Measurements from ENCODE around the gene ITPRIP. TPM values are rescaled to one million over a fixed set of nuclear protein-coding genes. Genes with fewer than 3 reads are reported as not detected.
A peak's percentile ranks its signal among the peaks of the same experiment; 100 is the strongest.

The ITPRIP gene
- total RNA-seq, 2 donors from 2014 or later, result 9.1 to 11.0 TPM

- H3K4me3 ChIP-seq (ENCODE audit: low read length), result no peak overlapping the region
- DNase-seq, result peak; percentile 53
Measured at GRCh38 chr10:104340641-104341040, 2.4 kb upstream of the ITPRIP start.

GRCh38 chr10:104340111-104340526 lies 1.9 kb upstream of the ITPRIP start:
- peaks cover 8% of the 10 kb centered on the region for H3K27me3 Mint-ChIP-seq (ENCODE audit: insufficient read depth)
- Histone ChIP-seq H3K9me3 (ENCODE audit: control insufficient read depth, low read length) (no peaks in the 10 kb centered on the region), H3K4me3 (ENCODE audit: low read length) (no peak overlapping the region), H3K4me1 (ENCODE audit: control insufficient read depth, insufficient read depth, low read length) (peaks cover 5% of the 10 kb centered on the region), H3K36me3 (ENCODE audit: control insufficient read depth, insufficient read depth, low read length) (peaks cover under 1% of the 10 kb centered on the region), H3K9ac (ENCODE audit: extremely low read depth, low read length, poor library complexity, severe bottlenecking) (no peak overlapping the region), H3K27ac (ENCODE audit: low read depth, low read length) (no peak overlapping the region), H3K27me3 (ENCODE audit: control insufficient read depth, insufficient read depth, low read length, poor library complexity, severe bottlenecking) (no peaks in the 10 kb centered on the region)
- peaks cover 33% of the 10 kb centered on the region for H3K4me1 Mint-ChIP-seq
- H3K27ac Mint-ChIP-seq, result no peak overlapping the region
- WGBS, 2 experiments (ENCODE audit: insufficient coverage in 1 of 2, insufficient read length in 1 of 2), result 74 to 77% methylated on average over 4 of the region's 4 CpGs
- no peak for DNase-seq
- H3K36me3 Mint-ChIP-seq (ENCODE audit: low read depth), result no peaks in the 10 kb centered on the region
- no peak for TF ChIP-seq CTCF (conservative IDR thresholded peaks at IDR 0.05)
- no peak overlapping the region for H3K4me3 Mint-ChIP-seq
- no peaks in the 10 kb centered on the region for H3K9me3 Mint-ChIP-seq

More at GRCh38 chr10:104340641-104341040, 2.4 kb upstream of the ITPRIP start:
- H3K9me3 ChIP-seq (ENCODE audit: control insufficient read depth, low read length), result no peaks in the 10 kb centered on the region
- no peak overlapping the region for H3K27ac Mint-ChIP-seq
- no peak for TF ChIP-seq CTCF (conservative IDR thresholded peaks at IDR 0.05)
- H3K4me3 Mint-ChIP-seq, result no peak overlapping the region
- no peaks in the 10 kb centered on the region for H3K36me3 Mint-ChIP-seq (ENCODE audit: low read depth)
- no peaks in the 10 kb centered on the region for H3K27me3 ChIP-seq (ENCODE audit: control insufficient read depth, insufficient read depth, low read length, poor library complexity, severe bottlenecking)
- H3K27ac ChIP-seq (ENCODE audit: low read depth, low read length), result no peak overlapping the region
- H3K9ac ChIP-seq (ENCODE audit: extremely low read depth, low read length, poor library complexity, severe bottlenecking), result no peak overlapping the region
- peaks cover 30% of the 10 kb centered on the region for H3K4me1 Mint-ChIP-seq
- H3K36me3 ChIP-seq (ENCODE audit: control insufficient read depth, insufficient read depth, low read length), result no peaks in the 10 kb centered on the region
- 88 to 100% methylated on average over 2 to 4 of the region's 4 CpGs for WGBS, 2 experiments (ENCODE audit: insufficient coverage in 1 of 2, insufficient read length in 1 of 2)
- H3K4me1 ChIP-seq (ENCODE audit: control insufficient read depth, insufficient read depth, low read length), result peaks cover 5% of the 10 kb centered on the region
- no peaks in the 10 kb centered on the region for H3K9me3 Mint-ChIP-seq
- peaks cover 8% of the 10 kb centered on the region for H3K27me3 Mint-ChIP-seq (ENCODE audit: insufficient read depth)

GRCh38 chr10:104339469-104340110 lies 1.3 kb upstream of the ITPRIP start:
- Mint-ChIP-seq H3K4me1 (peaks cover 33% of the 10 kb centered on the region), H3K36me3 (ENCODE audit: low read depth) (no peaks in the 10 kb centered on the region), H3K27me3 (ENCODE audit: insufficient read depth) (peaks cover 8% of the 10 kb centered on the region), H3K4me3 (peak overlapping the region; percentile 78), H3K9me3 (no peaks in the 10 kb centered on the region), H3K27ac (peak overlapping the region; percentile 98)
- Histone ChIP-seq H3K27me3 (ENCODE audit: control insufficient read depth, insufficient read depth, low read length, poor library complexity, severe bottlenecking) (no peaks in the 10 kb centered on the region), H3K27ac (ENCODE audit: low read depth, low read length) (no peak overlapping the region), H3K4me1 (ENCODE audit: control insufficient read depth, insufficient read depth, low read length) (peaks cover 5% of the 10 kb centered on the region), H3K4me3 (ENCODE audit: low read length) (peak overlapping the region; percentile 96), H3K9ac (ENCODE audit: extremely low read depth, low read length, poor library complexity, severe bottlenecking) (no peak overlapping the region), H3K9me3 (ENCODE audit: control insufficient read depth, low read length) (no peaks in the 10 kb centered on the region), H3K36me3 (ENCODE audit: control insufficient read depth, insufficient read depth, low read length) (peaks cover 6% of the 10 kb centered on the region)
- 77 to 83% methylated on average over 8 to 11 of the region's 11 CpGs for WGBS, 2 experiments (ENCODE audit: insufficient coverage in 1 of 2, insufficient read length in 1 of 2)
- DNase-seq, result peak; percentile 48
- TF ChIP-seq CTCF (conservative IDR thresholded peaks at IDR 0.05), result no peak
